Activated CD8-positive, alpha-beta memory T cell treated with anti-CD3 and anti-CD28 coated beads, Interleukin-2, amount 10 ng/mL, durations not matched to agents 7 days and 5 days (primary cell): Measurements from ENCODE around the gene ADCY9. TPM values are rescaled to one million over a fixed set of nuclear protein-coding genes. Genes with fewer than 3 reads are reported as not detected.
"Not testable (repeated sequence)": the region's sequence is repeated elsewhere in the genome, so short reads cannot be mapped to it uniquely, and the experiment has no call there.

Experiments used
- ATAC-seq: fragments of 150-1000 bp; cut with Tn5 transposase; one replicate; pipeline ENCODE4 v1.10.0; 2021; ENCODE audit warnings: moderate library complexity
- CTCF ChIA-PET: fragments of 350-600 bp; sonication (Branson Sonifier 250); formaldehyde crosslinking; loops from one replicate; lab custom pipeline; 2021; ENCODE audit warnings: antibody characterized with exemption; lab: Charles Lee
- DNase-seq: peaks from one replicate; pipeline ENCODE4 v3.0.0-alpha.2; 2020
- H3K27ac Mint-ChIP-seq: one replicate; pipeline ENCODE4 v1.8.0; 2021; ENCODE audit warnings: mild to moderate bottlenecking, mixed read lengths
- H3K27me3 Mint-ChIP-seq: one replicate; pipeline ENCODE4 v1.8.0; 2021; ENCODE audit warnings: mixed read lengths
- H3K36me3 Mint-ChIP-seq: one replicate; pipeline ENCODE4 v1.8.0; 2021; ENCODE audit warnings: mild to moderate bottlenecking, mixed read lengths
- H3K4me1 Mint-ChIP-seq: one replicate; pipeline ENCODE4 v1.8.0; 2021; ENCODE audit warnings: mixed read lengths
- H3K4me3 Mint-ChIP-seq: one replicate; pipeline ENCODE4 v1.8.0; 2021; ENCODE audit warnings: mild to moderate bottlenecking, moderate library complexity, mixed read lengths
- H3K9me3 Mint-ChIP-seq: one replicate; pipeline ENCODE4 v1.8.0; 2022; ENCODE audit warnings: low read depth, mixed read lengths
- total RNA-seq, 2 experiments: library from RNA; stranded (reverse); gene quantifications; one replicate each; pipeline ENCODE4 v1.2.3, GENCODE V29; 2021

ADCY9 gene
- total RNA-seq, 2 experiments from 2014 or later: 8.6 to 11.0 TPM

DNA sequence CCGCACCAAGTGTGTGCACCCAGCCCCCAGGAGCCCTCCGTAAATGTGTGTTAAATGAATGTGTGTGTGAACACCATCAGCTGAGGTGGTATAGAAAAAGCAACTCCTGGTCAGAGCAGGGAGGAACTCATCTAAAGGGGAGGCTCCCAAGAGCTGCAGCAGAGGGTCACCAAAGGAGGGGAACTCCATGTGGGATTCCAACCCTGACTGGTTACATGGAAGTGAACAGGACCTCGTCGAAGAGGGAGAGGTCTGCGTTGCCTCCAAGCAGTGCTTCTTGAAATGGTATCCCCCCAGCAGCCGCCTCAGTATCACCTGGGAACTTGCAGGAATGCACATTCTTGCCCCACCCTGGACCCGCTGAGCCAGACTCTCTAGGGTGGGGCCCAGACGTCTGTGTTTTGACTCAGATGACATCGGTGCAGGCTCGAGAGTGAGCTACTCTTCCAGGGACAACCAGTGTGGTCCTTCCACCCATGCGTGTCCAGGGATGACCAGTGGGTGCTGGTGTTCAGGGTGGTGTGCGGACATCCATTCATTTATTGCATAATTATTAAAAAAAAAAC, 30.8 kb downstream of the ADCY9 start:
- H3K4me3 Mint-ChIP-seq: no peak overlapping the region
- no peaks in the 10 kb centered on the region for H3K36me3 Mint-ChIP-seq
- H3K9me3 Mint-ChIP-seq: no peaks in the 10 kb centered on the region
- H3K4me1 Mint-ChIP-seq: peaks cover 36% of the 10 kb centered on the region
- H3K27ac Mint-ChIP-seq: no peak overlapping the region
- CTCF ChIA-PET: no interaction called here
- DNase-seq (no peak), ATAC-seq (no peak)
- no peaks in the 10 kb centered on the region for H3K27me3 Mint-ChIP-seq

GRCh38 chr16:4083347-4083870, 32.8 kb downstream of the ADCY9 start:
- H3K4me3 Mint-ChIP-seq: no peak overlapping the region
- H3K36me3 Mint-ChIP-seq: peaks cover 3% of the 10 kb centered on the region
- H3K9me3 Mint-ChIP-seq: no peaks in the 10 kb centered on the region
- H3K27me3 Mint-ChIP-seq: no peaks in the 10 kb centered on the region
- H3K4me1 Mint-ChIP-seq: peaks cover 38% of the 10 kb centered on the region
- H3K27ac Mint-ChIP-seq: no peak overlapping the region
- no peak for ATAC-seq
- DNase-seq: no peak
- CTCF ChIA-PET: interaction anchor here (0.6 kb wide), 1 partner anchor 32 kb away, joined by 3 read pairs; no protein-coding TSS in a partner anchor

DNA sequence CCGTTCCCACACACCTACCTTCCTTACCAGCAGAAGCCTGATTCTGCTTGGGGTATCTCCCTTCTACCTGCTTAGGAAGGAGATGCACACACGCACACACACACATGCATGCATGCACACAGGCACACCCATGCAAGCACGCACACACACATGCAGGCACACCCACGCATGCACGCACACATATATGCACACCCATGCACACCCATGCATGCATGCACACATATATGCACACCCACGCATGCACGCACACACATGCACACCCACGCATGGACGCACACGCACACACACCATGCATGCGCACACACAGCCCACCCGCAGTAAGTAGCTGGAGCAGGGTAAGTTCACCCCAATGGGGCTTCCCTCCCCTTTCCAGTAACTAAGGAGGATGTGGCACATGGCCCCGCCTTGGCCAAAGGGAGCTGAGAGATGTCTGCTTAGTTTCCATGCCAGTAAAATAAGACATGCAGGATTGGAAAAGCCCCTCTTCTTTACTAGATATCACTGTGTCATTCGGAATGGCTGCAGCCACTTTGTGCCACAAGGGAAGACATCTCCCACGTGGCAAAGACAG, 33.7 kb downstream of the ADCY9 start:
- peaks cover 6% of the 10 kb centered on the region for H3K36me3 Mint-ChIP-seq
- ATAC-seq: peak; percentile 69

DNA sequence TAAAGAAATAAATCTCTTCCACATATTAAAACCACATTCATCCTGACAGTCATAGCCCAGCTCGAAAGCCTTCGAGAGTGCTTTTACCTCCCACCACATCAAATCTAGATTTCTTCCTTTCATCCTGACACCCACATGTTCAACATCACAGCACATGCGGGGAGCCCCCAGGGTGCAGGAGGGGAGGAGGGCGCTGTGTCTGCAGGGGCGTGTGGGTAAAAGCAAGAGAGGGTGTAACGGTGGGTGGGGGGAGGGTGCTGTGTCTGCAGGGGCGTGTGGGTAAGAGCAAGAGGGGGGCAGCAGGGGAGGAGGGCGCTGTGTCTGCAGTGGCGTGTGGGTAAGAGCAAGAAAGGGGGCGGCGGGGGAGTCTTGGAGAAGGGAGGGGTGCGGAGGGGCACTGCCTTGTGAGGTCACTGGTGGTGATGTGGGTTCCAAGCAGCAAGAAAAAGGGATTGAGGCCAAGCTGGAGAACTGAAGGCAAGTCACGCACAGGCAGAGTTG, 34.7 kb downstream of the ADCY9 start:
- H3K27me3 Mint-ChIP-seq: no peaks in the 10 kb centered on the region
- peak overlapping the region; percentile 71 for H3K27ac Mint-ChIP-seq
- peak overlapping the region; percentile 42 for H3K4me3 Mint-ChIP-seq
- DNase-seq (peak; percentile 45), ATAC-seq (peak; percentile 14)
- CTCF ChIA-PET: interaction anchor here (1.4 kb wide), 1 partner anchor 172 kb away, joined by 3 read pairs; no protein-coding TSS in a partner anchor
- H3K36me3 Mint-ChIP-seq: peaks cover 7% of the 10 kb centered on the region
- H3K4me1 Mint-ChIP-seq: peaks cover 45% of the 10 kb centered on the region
- no peaks in the 10 kb centered on the region for H3K9me3 Mint-ChIP-seq

More for the DNA sequence above, 33.7 kb downstream of the ADCY9 start:
- Mint-ChIP-seq H3K27ac (no peak overlapping the region), H3K27me3 (no peaks in the 10 kb centered on the region), H3K4me3 (no peak overlapping the region), H3K9me3 (no peaks in the 10 kb centered on the region), H3K4me1 (peaks cover 41% of the 10 kb centered on the region)
- DNase-seq: peak; percentile 54
- CTCF ChIA-PET: interaction anchor here (0.6 to 1.4 kb wide), 2 partner anchors 33 to 171 kb away, joined by 3 read pairs; no protein-coding TSS in a partner anchor

DNA sequence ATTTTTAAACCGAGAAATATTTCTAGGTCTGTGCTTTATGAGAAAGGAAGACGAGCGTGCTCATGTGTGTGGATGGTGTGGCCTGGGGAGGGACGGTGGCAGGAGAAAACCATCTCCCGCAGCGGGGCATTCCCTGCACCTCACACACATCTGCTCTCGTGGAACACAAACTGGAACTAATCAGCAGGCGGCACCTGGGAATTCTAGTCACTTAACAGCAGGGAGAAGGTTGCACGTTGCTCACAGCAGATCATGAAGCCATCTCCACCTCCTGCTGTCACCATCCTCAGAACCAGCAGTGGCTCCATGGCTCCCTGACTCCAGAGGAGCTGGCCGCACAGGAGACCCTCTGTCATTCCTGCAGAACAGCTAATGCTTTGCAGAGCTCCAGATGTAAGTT, 35.2 kb downstream of the ADCY9 start:
- Mint-ChIP-seq H3K27me3 (no peaks in the 10 kb centered on the region), H3K27ac (no peak overlapping the region), H3K4me1 (peaks cover 45% of the 10 kb centered on the region), H3K36me3 (peaks cover 7% of the 10 kb centered on the region), H3K4me3 (peak overlapping the region; percentile 42), H3K9me3 (no peaks in the 10 kb centered on the region)
- DNase-seq (no peak), ATAC-seq (no peak)
- CTCF ChIA-PET: no interaction called here

DNA sequence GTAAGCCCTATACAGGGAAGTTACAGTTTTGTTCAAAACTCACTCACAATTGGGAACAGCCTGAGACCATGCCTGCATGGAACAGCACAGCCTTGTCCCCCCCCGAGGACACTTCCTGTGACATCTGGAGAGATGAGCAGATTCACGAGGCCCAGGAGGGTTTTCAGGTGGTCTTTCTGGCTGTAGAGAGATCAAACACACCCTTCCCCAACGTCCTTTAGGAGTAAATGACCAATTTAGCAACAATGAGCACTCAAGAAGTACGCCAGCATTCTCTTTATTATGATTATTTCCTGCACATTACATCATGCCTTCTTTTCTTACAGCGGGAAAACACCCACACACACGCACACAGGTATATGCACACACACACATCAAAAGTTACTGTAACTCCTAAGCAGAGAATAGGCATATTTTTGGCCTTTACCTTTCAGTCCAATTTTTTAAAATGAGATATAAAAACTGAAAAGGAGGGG, 39.0 kb downstream of the ADCY9 start:
- Mint-ChIP-seq H3K4me1 (peaks cover 30% of the 10 kb centered on the region), H3K9me3 (no peaks in the 10 kb centered on the region), H3K27me3 (no peaks in the 10 kb centered on the region), H3K4me3 (no peak overlapping the region), H3K36me3 (peaks cover 7% of the 10 kb centered on the region), H3K27ac (no peak overlapping the region)
- ATAC-seq (no peak), DNase-seq (no peak)
- CTCF ChIA-PET: no interaction called here

- Mint-ChIP-seq H3K36me3 (peaks cover 7% of the 10 kb centered on the region), H3K4me1 (peaks cover 14% of the 10 kb centered on the region), H3K4me3 (no peak overlapping the region), H3K9me3 (no peaks in the 10 kb centered on the region), H3K27me3 (no peaks in the 10 kb centered on the region), H3K27ac (no peak overlapping the region)
- no peak for ATAC-seq
- no peak for DNase-seq
- CTCF ChIA-PET: no interaction called here
These were observed 40.7 kb downstream of the ADCY9 start for GRCh38 chr16:4075534-4075933.

GRCh38 chr16:4073150-4073549, 43.1 kb downstream of the ADCY9 start:
- not testable (repeated sequence) for H3K4me3 Mint-ChIP-seq, H3K27ac Mint-ChIP-seq, H3K36me3 Mint-ChIP-seq, DNase-seq, H3K9me3 Mint-ChIP-seq, ATAC-seq, H3K27me3 Mint-ChIP-seq, H3K4me1 Mint-ChIP-seq
- CTCF ChIA-PET: interaction anchor here (0.7 to 0.8 kb wide), 2 partner anchors 13 to 107 kb away, joined by 3 to 4 read pairs; no protein-coding TSS in a partner anchor

DNA sequence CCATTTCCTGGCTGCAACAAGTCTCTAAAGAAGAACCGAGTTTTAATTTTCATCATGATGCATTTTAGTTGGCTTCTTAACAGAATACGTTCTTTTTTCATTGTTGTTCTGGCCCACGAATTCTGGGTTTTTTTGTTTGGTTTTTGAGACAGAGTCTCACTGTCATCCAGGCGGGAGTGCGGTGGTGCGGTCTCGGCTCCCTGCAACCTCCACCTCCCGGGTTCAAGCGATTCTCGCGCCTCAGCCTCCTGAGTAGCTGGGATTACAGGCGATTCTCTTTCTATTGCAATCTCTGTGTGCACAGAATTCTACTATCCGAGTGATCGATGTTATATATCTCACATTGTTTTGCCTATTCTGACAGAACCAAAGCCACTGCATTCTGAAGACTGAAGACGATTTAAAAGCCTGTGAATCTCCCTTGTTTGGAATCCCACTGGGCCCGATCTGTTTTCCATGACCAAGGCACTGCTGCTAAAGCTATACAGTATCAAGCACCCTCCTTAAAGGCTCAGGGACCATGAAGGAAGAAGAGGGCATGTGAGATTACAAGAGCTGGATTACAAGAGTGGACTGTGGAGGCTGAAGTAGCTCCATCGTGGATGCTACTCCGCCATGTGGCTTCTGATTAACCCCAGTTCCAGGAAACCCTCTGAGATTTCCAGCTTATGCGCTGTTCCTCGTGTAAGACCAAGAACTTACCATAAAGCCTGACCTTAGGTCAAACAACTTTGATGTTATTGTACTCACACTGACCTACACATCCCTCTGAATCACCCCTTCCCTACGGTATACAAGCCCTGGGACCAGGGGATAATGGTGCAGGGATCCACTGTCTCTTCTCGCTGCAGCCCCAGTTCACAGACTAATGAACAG, 44.3 kb downstream of the ADCY9 start:
- no peak overlapping the region for H3K4me3 Mint-ChIP-seq
- no peaks in the 10 kb centered on the region for H3K9me3 Mint-ChIP-seq
- CTCF ChIA-PET: no interaction called here
- no peaks in the 10 kb centered on the region for H3K36me3 Mint-ChIP-seq
- peaks cover 2% of the 10 kb centered on the region for H3K27me3 Mint-ChIP-seq
- no peak for DNase-seq
- no peak overlapping the region for H3K27ac Mint-ChIP-seq
- H3K4me1 Mint-ChIP-seq: peaks cover 3% of the 10 kb centered on the region
- ATAC-seq: no peak

GRCh38 chr16:4070936-4071335, 45.3 kb downstream of the ADCY9 start:
- ATAC-seq (no peak), DNase-seq (no peak)
- Mint-ChIP-seq H3K9me3 (no peaks in the 10 kb centered on the region), H3K4me3 (no peak overlapping the region), H3K36me3 (no peaks in the 10 kb centered on the region), H3K27me3 (peaks cover 2% of the 10 kb centered on the region), H3K4me1 (peaks cover 7% of the 10 kb centered on the region), H3K27ac (no peak overlapping the region)
- CTCF ChIA-PET: no interaction called here

GRCh38 chr16:4067262-4068001, 48.8 kb downstream of the ADCY9 start:
- Mint-ChIP-seq H3K4me3 (no peak overlapping the region), H3K36me3 (peaks cover 18% of the 10 kb centered on the region), H3K27ac (no peak overlapping the region)

DNA sequence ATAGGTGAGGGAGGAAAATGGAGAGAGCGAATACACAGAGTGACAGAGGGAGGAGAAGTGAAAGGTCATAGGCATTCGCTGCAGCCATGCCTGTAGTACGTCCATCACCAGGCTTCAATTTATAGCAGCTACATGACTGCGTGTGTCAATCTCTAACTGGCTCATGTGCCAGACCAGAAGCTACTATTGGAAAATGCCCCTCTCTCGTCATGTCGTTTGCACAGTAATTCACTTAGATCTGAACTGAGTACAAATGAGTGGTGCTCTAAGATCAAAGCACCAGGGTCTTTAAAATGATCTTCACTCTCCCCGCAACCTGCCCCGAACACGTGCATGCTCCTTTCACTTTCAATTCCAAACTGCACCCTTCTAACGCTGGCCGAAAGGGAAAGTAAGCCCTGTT, 51.3 kb downstream of the ADCY9 start:
- peaks cover 2% of the 10 kb centered on the region for H3K27me3 Mint-ChIP-seq
- H3K4me1 Mint-ChIP-seq: peaks cover 21% of the 10 kb centered on the region
- H3K9me3 Mint-ChIP-seq: peaks cover 15% of the 10 kb centered on the region
- ATAC-seq (peak; percentile 72), DNase-seq (peak; percentile 64)
- H3K4me3 Mint-ChIP-seq: peak overlapping the region; percentile 73
- peaks cover 40% of the 10 kb centered on the region for H3K36me3 Mint-ChIP-seq
- CTCF ChIA-PET: interaction anchor here (1.4 kb wide), 1 partner anchor 189 kb away, joined by 7 read pairs; no protein-coding TSS in a partner anchor
- H3K27ac Mint-ChIP-seq: peak overlapping the region; percentile 83

More at GRCh38 chr16:4067262-4068001, 48.8 kb downstream of the ADCY9 start:
- H3K4me1 Mint-ChIP-seq: peaks cover 13% of the 10 kb centered on the region
- H3K27me3 Mint-ChIP-seq: peaks cover 2% of the 10 kb centered on the region
- ATAC-seq (no peak), DNase-seq (no peak)
- peaks cover 8% of the 10 kb centered on the region for H3K9me3 Mint-ChIP-seq
- CTCF ChIA-PET: no interaction called here
